HG03108 (cell line): ENCODE measurements around the gene DCAF6.

ENCODE experiments used
- ATAC-seq: cut with Tn5 transposase; IDR thresholded peaks from one replicate; pipeline ENCODE4 v1.9.1; 2021; ENCODE audit warnings: moderate library complexity; ENCODE audit not compliant: unreplicated experiment

Gene DCAF6

GRCh38 chr1:167955915-167956314 lies 19.4 kb downstream of the DCAF6 start:
- no peak for ATAC-seq

- ATAC-seq, result no peak
These were observed 21.2 kb downstream of the DCAF6 start for GRCh38 chr1:167957710-167958109.

GRCh38 chr1:167964646-167965045 lies 28.2 kb downstream of the DCAF6 start:
- no peak for ATAC-seq

- ATAC-seq, result no peak
These were observed 29.6 kb downstream of the DCAF6 start for GRCh38 chr1:167966050-167966449.

- no peak for ATAC-seq
These were observed 32.1 kb downstream of the DCAF6 start for GRCh38 chr1:167968569-167968968.

- no peak for ATAC-seq
These were observed 37.3 kb downstream of the DCAF6 start for GRCh38 chr1:167973832-167974231.

- no peak for ATAC-seq
These were observed 38.2 kb downstream of the DCAF6 start for GRCh38 chr1:167974698-167975097.

- ATAC-seq, result no peak
These were observed 40.8 kb downstream of the DCAF6 start for GRCh38 chr1:167977245-167977644.

- no peak for ATAC-seq
These were observed 45.5 kb downstream of the DCAF6 start for GRCh38 chr1:167981933-167982332.

- no peak for ATAC-seq
These were observed 47.4 kb downstream of the DCAF6 start for GRCh38 chr1:167983797-167984420.

GRCh38 chr1:167984886-167985489 lies 48.5 kb downstream of the DCAF6 start:
- ATAC-seq, result no peak

GRCh38 chr1:167987174-167987573 lies 50.7 kb downstream of the DCAF6 start:
- no peak for ATAC-seq

GRCh38 chr1:167991546-167991945 lies 55.1 kb downstream of the DCAF6 start:
- no peak for ATAC-seq

- no peak for ATAC-seq
These were observed 57.2 kb downstream of the DCAF6 start for GRCh38 chr1:167993720-167994119.

GRCh38 chr1:167994560-167994959 lies 58.1 kb downstream of the DCAF6 start:
- no peak for ATAC-seq

- no peak for ATAC-seq
These were observed 58.6 kb downstream of the DCAF6 start for GRCh38 chr1:167995038-167995437.

- no peak for ATAC-seq
These were observed 59.8 kb downstream of the DCAF6 start for GRCh38 chr1:167996266-167996665.

- ATAC-seq, result no peak
These were observed 60.6 kb downstream of the DCAF6 start for GRCh38 chr1:167997037-167997575.

- no peak for ATAC-seq
These were observed 63.4 kb downstream of the DCAF6 start for GRCh38 chr1:167999877-168000276.

GRCh38 chr1:168000656-168001055 lies 64.2 kb downstream of the DCAF6 start:
- no peak for ATAC-seq

- no peak for ATAC-seq
These were observed 64.7 kb downstream of the DCAF6 start for GRCh38 chr1:168001213-168001612.

GRCh38 chr1:168004531-168004930 lies 68.0 kb downstream of the DCAF6 start:
- no peak for ATAC-seq

- ATAC-seq, result no peak
These were observed 69.0 kb downstream of the DCAF6 start for GRCh38 chr1:168005529-168005928.
